ENCODE data around the gene EIF4E1B. TPM values are rescaled to one million over a fixed set of nuclear protein-coding genes. Genes with fewer than 3 reads are reported as not detected.

Gene EIF4E1B
- polyA plus RNA-seq, 1 donor, result not detected

DNA sequence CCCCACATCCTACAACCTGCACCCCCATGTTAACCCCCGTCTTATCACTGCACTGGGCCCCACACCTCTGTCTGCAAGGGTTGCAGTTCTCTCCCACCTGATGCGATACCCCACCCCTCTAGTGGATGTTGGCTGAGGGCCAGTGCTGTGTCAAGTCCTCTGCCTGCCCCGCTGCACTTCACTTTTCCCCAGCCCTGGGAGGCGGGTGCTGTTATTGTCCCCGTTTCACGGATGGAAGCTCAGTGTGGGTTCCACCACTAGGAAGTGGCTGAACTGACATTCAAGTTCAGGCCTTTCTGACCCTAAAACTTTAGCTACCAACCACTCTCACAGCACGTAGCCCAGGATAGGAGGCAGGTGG, 3.6 kb upstream of the EIF4E1B start:
- DNase-seq (ENCODE audit: low read depth), result no peak

DNA sequence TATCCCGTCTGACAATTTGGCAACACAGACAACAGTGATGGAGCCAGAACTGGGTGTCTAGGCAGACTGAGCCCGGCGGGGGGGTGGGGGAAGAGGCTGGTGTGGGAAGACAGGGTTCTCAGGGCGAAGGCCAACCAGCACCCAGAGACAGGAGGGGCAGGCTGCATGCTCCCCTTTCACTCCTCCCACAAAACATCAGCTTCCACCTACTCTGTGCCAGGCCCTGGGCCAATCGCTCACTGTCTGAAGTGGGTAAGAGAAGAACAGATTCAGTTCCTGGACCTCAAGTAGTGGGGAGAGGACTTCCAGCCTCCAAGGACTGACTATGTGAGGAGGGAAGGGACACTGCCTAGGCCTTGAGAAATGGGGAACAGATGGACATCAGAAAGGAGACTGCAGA, 2.9 kb upstream of the EIF4E1B start:
- DNase-seq (ENCODE audit: low read depth), result no peak

DNA sequence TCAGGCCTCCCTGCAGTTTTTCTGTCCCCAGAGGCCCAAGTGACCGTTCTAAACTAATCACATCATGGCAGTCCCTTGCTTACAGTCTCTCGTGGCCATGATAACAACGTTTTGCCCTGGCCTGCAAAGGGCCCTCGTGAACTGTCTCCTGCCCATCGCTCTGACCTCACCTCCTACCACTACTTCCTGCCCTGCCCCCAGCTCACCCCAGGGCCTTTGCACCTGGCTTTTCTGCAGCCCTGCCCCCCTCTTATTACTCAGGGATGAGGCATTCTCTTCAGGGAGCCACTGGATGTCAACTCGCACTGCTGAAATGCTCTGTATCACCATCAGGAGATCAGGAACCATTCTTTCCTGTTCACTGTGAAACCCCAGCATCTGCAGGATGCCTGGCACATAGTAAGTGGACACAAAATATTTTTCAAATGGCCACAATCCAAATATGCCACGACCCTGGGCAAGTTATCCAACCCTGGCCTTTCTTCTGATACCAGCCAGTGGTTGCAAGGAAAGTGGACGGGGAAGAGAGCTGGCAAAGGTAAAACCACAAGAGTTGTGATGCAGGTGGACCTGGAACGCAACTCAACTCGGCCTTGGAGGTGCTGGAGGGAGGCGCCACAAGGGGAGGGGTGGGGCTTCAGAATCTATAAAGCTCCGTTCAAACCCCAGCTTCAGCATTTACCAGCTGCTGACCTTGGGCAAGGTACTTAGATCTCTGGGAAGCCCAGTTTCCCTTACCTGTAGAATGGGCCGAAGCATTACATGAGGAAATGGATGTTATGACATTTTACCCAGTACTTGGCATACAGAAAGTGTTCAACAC, 1.9 kb upstream of the EIF4E1B start:
- DNase-seq (ENCODE audit: low read depth), result no peak

GRCh38 chr5:176629317-176629852, 1.1 kb upstream of the EIF4E1B start:
- DNase-seq (ENCODE audit: low read depth), result no peak

- no peak for DNase-seq (ENCODE audit: low read depth)
Observed at GRCh38 chr5:176630681-176631222, 277 bp downstream of the EIF4E1B start.

GRCh38 chr5:176631383-176632200, 1.1 kb downstream of the EIF4E1B start:
- DNase-seq (ENCODE audit: low read depth), result no peak

DNA sequence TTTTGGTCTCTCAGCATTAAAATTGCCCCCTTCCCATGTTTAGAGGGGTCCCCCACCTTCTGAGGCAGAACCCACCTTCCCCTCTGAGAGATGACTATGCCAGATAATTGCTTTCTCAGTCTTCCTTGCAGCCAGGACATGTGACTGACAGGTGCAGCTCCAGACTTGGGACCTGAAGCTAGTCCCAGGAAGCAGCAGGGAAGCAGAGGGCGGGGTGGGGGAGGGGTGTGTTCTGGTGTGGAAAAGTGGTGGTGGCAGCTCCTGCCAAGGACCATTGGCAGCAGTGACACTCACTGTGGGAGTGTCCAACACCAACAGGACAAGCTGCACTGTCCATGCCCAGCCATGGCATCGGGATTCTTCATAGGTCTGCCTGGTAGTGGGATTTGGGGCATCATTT, 2.3 kb downstream of the EIF4E1B start:
- no peak for DNase-seq (ENCODE audit: low read depth)

GRCh38 chr5:176633598-176633997, 3.1 kb downstream of the EIF4E1B start:
- no peak for DNase-seq (ENCODE audit: low read depth)

GRCh38 chr5:176636426-176636825, 6.0 kb downstream of the EIF4E1B start:
- DNase-seq (ENCODE audit: low read depth), result no peak

DNA sequence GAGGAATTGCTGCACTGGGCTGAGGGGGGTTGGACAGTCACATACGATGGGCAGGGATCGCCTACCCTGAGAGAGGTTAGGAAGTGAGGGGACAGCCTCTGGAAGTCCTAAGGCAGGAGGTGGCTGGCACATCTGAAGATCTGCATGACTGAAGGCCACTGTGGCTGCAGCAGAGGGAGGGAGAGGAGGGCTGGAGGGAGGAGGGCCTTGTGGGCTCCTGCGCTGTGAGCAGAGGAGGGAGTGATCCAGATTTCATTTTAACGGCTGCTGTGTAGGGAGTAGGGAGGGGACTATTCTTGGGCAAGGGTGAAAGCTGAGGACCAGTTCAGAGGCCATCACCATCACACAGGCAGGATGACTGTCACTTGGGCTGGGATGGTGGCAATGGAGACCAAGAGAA, 7.1 kb downstream of the EIF4E1B start:
- no peak for DNase-seq (ENCODE audit: low read depth)

GRCh38 chr5:176638437-176638836, 8.0 kb downstream of the EIF4E1B start:
- no peak for DNase-seq (ENCODE audit: low read depth)

DNA sequence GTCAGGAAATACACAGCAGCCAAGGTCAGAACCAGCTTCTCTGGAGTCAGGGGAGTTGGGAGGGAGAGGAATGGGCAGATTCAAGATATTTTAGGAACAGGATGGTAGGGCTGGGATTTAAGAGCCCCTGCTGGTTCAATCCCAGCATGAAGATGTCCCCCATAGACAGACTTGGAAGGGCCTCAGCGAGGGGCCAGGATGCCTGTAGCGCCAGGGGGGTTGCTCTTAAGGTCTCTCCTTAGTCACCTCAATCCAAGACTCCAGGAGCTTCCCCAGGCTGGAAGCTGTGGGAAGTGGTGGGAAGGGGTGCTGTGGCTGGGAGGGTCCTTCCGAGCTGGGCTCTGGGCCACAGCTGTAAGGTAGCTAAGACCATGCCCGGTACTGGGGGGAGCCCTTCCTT, 8.7 kb downstream of the EIF4E1B start:
- no peak for DNase-seq (ENCODE audit: low read depth)

- no peak for DNase-seq (ENCODE audit: low read depth)
Observed at GRCh38 chr5:176639981-176640380, 9.5 kb downstream of the EIF4E1B start.

GRCh38 chr5:176640616-176641015, 10.1 kb downstream of the EIF4E1B start:
- no peak for DNase-seq (ENCODE audit: low read depth)

GRCh38 chr5:176642675-176643490, 12.4 kb downstream of the EIF4E1B start:
- DNase-seq (ENCODE audit: low read depth), result no peak

DNA sequence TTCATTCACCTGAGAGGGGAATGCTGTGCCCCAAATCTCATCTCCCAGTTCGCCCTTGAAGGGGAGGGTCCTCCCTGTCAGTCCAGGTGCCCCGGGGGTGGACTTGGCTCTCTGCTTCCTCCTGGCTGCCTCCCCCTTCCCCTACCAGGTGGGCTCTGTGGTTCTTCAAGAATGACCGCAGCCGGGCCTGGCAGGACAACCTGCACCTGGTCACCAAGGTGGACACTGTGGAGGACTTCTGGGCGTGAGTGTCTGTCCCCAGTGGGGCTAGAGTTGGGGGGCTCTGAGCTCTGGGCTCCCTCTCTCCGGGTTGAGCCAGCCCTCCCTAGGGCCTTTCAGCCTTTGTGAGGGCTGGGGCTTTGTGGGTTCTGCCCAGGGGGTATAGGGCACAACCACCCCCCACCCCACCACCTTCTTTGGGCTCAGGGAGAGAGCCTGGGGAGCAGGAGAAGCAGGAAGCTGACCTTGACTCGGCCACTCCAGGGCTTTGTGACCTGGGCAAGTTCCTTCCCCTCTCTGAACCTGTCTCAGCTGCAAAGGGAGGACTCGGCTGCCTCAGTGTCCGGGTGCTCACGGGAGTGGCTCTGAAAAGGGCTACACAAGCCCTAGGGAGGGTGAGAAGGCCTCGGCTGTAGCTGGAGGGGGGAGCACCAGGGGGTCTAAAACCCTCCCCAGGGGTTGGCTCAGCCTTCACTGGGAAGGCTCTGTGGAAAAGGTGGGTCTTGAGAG, 13.2 kb downstream of the EIF4E1B start:
- DNase-seq (ENCODE audit: low read depth), result no peak

DNA sequence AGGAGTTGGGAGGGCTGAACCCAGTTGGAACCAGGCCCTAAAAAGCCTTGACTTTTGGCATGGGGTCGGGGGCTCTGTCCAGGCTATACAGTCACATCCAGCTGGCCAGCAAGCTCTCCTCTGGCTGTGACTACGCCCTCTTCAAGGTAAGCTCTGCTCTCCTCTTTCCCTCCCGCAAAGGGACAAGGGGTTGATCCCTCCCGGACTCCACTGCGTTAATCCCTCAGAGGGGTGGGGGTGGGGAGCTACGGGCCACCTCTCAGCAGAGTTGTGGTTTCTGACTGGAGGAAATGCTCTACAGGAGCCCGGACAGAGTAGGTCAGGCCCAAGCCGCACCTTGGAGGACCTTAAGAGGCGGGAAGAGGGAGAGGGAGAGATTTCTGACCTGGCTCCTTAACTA, 13.8 kb downstream of the EIF4E1B start:
- DNase-seq (ENCODE audit: low read depth), result no peak

GRCh38 chr5:176644878-176645670, 14.6 kb downstream of the EIF4E1B start:
- no peak for DNase-seq (ENCODE audit: low read depth)

- no peak for DNase-seq (ENCODE audit: low read depth)
Observed at GRCh38 chr5:176646049-176646706, 15.7 kb downstream of the EIF4E1B start.

- no peak for DNase-seq (ENCODE audit: low read depth)
Observed at GRCh38 chr5:176646707-176647029, 16.2 kb downstream of the EIF4E1B start.

All from forelimb muscle (tissue), 1 donor.